ENCODE results near the gene CMSS1. TPM values are rescaled to one million over a fixed set of nuclear protein-coding genes. Genes with fewer than 3 reads are reported as not detected.

The CMSS1 gene
- total and polyA plus RNA-seq, 8 donors = 2.7 to 33.3 (median 22.1) TPM

GRCh38 chr3:99870712-99871111 is 53.0 kb downstream of the CMSS1 start:
- no peaks in the 10 kb centered on the region for H3K27me3 ChIP-seq
- peak overlapping the region in 2 of 4 donors; percentile 55 for H3K4me3 ChIP-seq
- WGBS, 5 donors = 76 to 92% (median 90%) methylated on average over 2 of the region's 2 CpGs
- H3K27ac ChIP-seq = peak overlapping the region in 4 of 5 donors; percentile 89 to 96 (median 92)
- H3K36me3 ChIP-seq = peaks cover 0 to 3% (median 0%) of the 10 kb centered on the region in 4 donors
- intact Hi-C loops (cut with DNase I; ENCODE audit: low total_unique reads) = no loop called here
- peaks cover 24 to 92% (median 64%) of the 10 kb centered on the region in 4 donors for H3K4me1 ChIP-seq
- H3K9me3 ChIP-seq = no peaks in the 10 kb centered on the region
- DNase-seq = no peak
- TF ChIP-seq CTCF (IDR thresholded peaks at IDR 0.05) (no peak), EP300 (IDR thresholded peaks at IDR 0.05) (no peak), POLR2A (IDR thresholded peaks at IDR 0.05) (no peak), POLR2AphosphoS5 (IDR thresholded peaks at IDR 0.05) (no peak)

GRCh38 chr3:99871231-99872045 is 53.8 kb downstream of the CMSS1 start:
- peak overlapping the region; percentile 12 to 96 (median 92) for H3K27ac ChIP-seq
- H3K36me3 ChIP-seq = no peaks in the 10 kb centered on the region
- H3K4me1 ChIP-seq = peaks cover 27 to 84% (median 60%) of the 10 kb centered on the region in 4 donors
- no peak for TF ChIP-seq CTCF (IDR thresholded peaks at IDR 0.05)
- no peak for TF ChIP-seq POLR2A (IDR thresholded peaks at IDR 0.05)
- TF ChIP-seq EP300 (IDR thresholded peaks at IDR 0.05) = no peak
- TF ChIP-seq POLR2AphosphoS5 (IDR thresholded peaks at IDR 0.05) = no peak
- 38 to 50% (median 40%) methylated on average over 4 of the region's 4 CpGs for WGBS, 5 donors
- no peaks in the 10 kb centered on the region for H3K27me3 ChIP-seq
- H3K4me3 ChIP-seq = peak overlapping the region; percentile 10 to 55 (median 34)
- no peak for DNase-seq
- intact Hi-C loops (cut with DNase I; ENCODE audit: low total_unique reads) = no loop called here
- H3K9me3 ChIP-seq = no peaks in the 10 kb centered on the region

- DNase-seq = no peak
- H3K4me3 ChIP-seq = peak overlapping the region; percentile 55 to 77 (median 65)
- no peaks in the 10 kb centered on the region for H3K36me3 ChIP-seq
- H3K9me3 ChIP-seq = no peaks in the 10 kb centered on the region
- peak overlapping the region in 4 of 5 donors; percentile 89 to 96 (median 92) for H3K27ac ChIP-seq
- no peaks in the 10 kb centered on the region for H3K27me3 ChIP-seq
- TF ChIP-seq POLR2A (IDR thresholded peaks at IDR 0.05) = no peak
- no peak for TF ChIP-seq CTCF (IDR thresholded peaks at IDR 0.05)
- TF ChIP-seq EP300 (IDR thresholded peaks at IDR 0.05) = no peak
- no peak for TF ChIP-seq POLR2AphosphoS5 (IDR thresholded peaks at IDR 0.05)
- intact Hi-C loops (cut with DNase I; ENCODE audit: low total_unique reads) = no loop called here
- peaks cover 19 to 84% (median 54%) of the 10 kb centered on the region in 4 donors for H3K4me1 ChIP-seq
Observed at GRCh38 chr3:99872923-99873254, 55.2 kb downstream of the CMSS1 start.

- Histone ChIP-seq H3K4me1 (peaks cover 15 to 79% (median 52%) of the 10 kb centered on the region in 4 donors), H3K4me3 (peak overlapping the region; percentile 55 to 77 (median 65)), H3K36me3 (no peaks in the 10 kb centered on the region), H3K27ac (peak overlapping the region in 4 of 5 donors; percentile 89 to 96 (median 92)), H3K9me3 (no peaks in the 10 kb centered on the region), H3K27me3 (no peaks in the 10 kb centered on the region)
- no peak for TF ChIP-seq POLR2A (IDR thresholded peaks at IDR 0.05)
- TF ChIP-seq EP300 (IDR thresholded peaks at IDR 0.05) = no peak
- TF ChIP-seq POLR2AphosphoS5 (IDR thresholded peaks at IDR 0.05) = no peak
- TF ChIP-seq CTCF (IDR thresholded peaks at IDR 0.05) = no peak
- intact Hi-C loops (cut with DNase I; ENCODE audit: low total_unique reads) = no loop called here
- DNase-seq = no peak
- WGBS, 5 donors = 10 to 33% (median 30%) methylated on average over 2 of the region's 2 CpGs
Observed at GRCh38 chr3:99873269-99874102, 55.8 kb downstream of the CMSS1 start.
